COLO829 (cell line): ENCODE results near the gene PLEKHA4.
A peak's percentile ranks its signal among the peaks of the same experiment; 100 is the strongest.
"Not testable (repeated sequence)": the region's sequence is repeated elsewhere in the genome, so short reads cannot be mapped to it uniquely, and the experiment has no call there.

Experiments
- DNase-seq: peaks from one replicate; pipeline ENCODE4 v3.0.0; 2012; ENCODE audit warnings: low spot score

Gene PLEKHA4

GRCh38 chr19:48862827-48863226 is 5.6 kb downstream of the PLEKHA4 start:
- no peak for DNase-seq

GRCh38 chr19:48861313-48861712 is 7.1 kb downstream of the PLEKHA4 start:
- DNase-seq, result no peak

- DNase-seq, result no peak
Observed at GRCh38 chr19:48859711-48860572, 8.5 kb downstream of the PLEKHA4 start.

GRCh38 chr19:48858984-48859710 is 9.3 kb downstream of the PLEKHA4 start:
- no peak for DNase-seq

GRCh38 chr19:48856921-48857320 is 11.5 kb downstream of the PLEKHA4 start:
- no peak for DNase-seq

GRCh38 chr19:48854103-48854502 is 14.3 kb downstream of the PLEKHA4 start:
- DNase-seq, result no peak

GRCh38 chr19:48853483-48853882 is 14.9 kb downstream of the PLEKHA4 start:
- DNase-seq, result no peak

- no peak for DNase-seq
Observed at GRCh38 chr19:48852292-48852691, 16.1 kb downstream of the PLEKHA4 start.

GRCh38 chr19:48846659-48847058 is 21.8 kb downstream of the PLEKHA4 start:
- DNase-seq, result not testable (repeated sequence)

GRCh38 chr19:48845384-48845783 is 23.0 kb downstream of the PLEKHA4 start:
- DNase-seq, result no peak

GRCh38 chr19:48844472-48844871 is 23.9 kb downstream of the PLEKHA4 start:
- no peak for DNase-seq

- no peak for DNase-seq
Observed at GRCh38 chr19:48842789-48843162, 25.6 kb downstream of the PLEKHA4 start.

GRCh38 chr19:48841571-48841970 is 26.8 kb downstream of the PLEKHA4 start:
- no peak for DNase-seq

GRCh38 chr19:48841047-48841446 is 27.4 kb downstream of the PLEKHA4 start:
- DNase-seq, result no peak

- DNase-seq, result no peak
Observed at GRCh38 chr19:48837687-48838086, 30.7 kb downstream of the PLEKHA4 start.

- no peak for DNase-seq
Observed at GRCh38 chr19:48837051-48837524, 31.3 kb downstream of the PLEKHA4 start.

- no peak for DNase-seq
Observed at GRCh38 chr19:48836089-48837017, 32.1 kb downstream of the PLEKHA4 start, which contains the start of gene HSD17B14. TSS of gene HSD17B14 (minus strand) at chr19:48836491. CDS start at chr19:48836411, 80 bp downstream.

- DNase-seq, result peak; percentile 79
Observed at GRCh38 chr19:48835734-48836088, 32.7 kb downstream of the PLEKHA4 start.

GRCh38 chr19:48833977-48834376 is 34.4 kb downstream of the PLEKHA4 start:
- no peak for DNase-seq

GRCh38 chr19:48833049-48833448 is 35.4 kb downstream of the PLEKHA4 start:
- no peak for DNase-seq

GRCh38 chr19:48830965-48831364 is 37.5 kb downstream of the PLEKHA4 start:
- no peak for DNase-seq

- DNase-seq, result no peak
Observed at GRCh38 chr19:48830088-48830487, 38.3 kb downstream of the PLEKHA4 start.
